ENCODE measurements around the gene ATAT1. TPM values are rescaled to one million over a fixed set of nuclear protein-coding genes. Genes with fewer than 3 reads are reported as not detected.

The ATAT1 gene
- total and polyA plus RNA-seq, 7 donors: 1.9 to 5.2 (median 3.0) TPM

- no peaks in the 10 kb centered on the region for H3K9me3 ChIP-seq
- no peaks in the 10 kb centered on the region for H3K27me3 ChIP-seq (ENCODE audit: insufficient read depth in 3 of 3, low read length in 2 of 3)
- intact Hi-C loops (cut with DNase I): loop anchor here in 1 of 2 donors (2.0 to 10.0 kb wide), 2 partner anchors 35 to 399 kb away; partner anchors contain the start of gene TUBB
- TF ChIP-seq CTCF (IDR thresholded peaks at IDR 0.05): no peak
- peaks cover 36% of the 10 kb centered on the region for H3K4me1 ChIP-seq
- peak within 1 kb of the TSS; percentile 91 for H3K27ac ChIP-seq
- 4 to 8% (median 8%) methylated on average over 23 to 41 of the region's 41 CpGs for WGBS, 3 donors
- ATAC-seq (peak; percentile 34 to 60 (median 52)), DNase-seq (peak; percentile 87 to 90)
- H3K36me3 ChIP-seq (ENCODE audit: insufficient read depth in 1 of 2, low read depth in 1 of 2): peaks cover 0 to 11% of the 10 kb centered on the region in 2 donors
- H3K4me3 ChIP-seq: peak within 1 kb of the TSS; percentile 85
These were observed 59.6 kb downstream of the ATAT1 start, which contains the start of gene PPP1R18 for GRCh38 chr6:30686009-30686907. Gene PPP1R18 (minus strand): TSS chr6:30686645. CDS start chr6:30686018, 627 bp downstream.

GRCh38 chr6:30686908-30687658 lies 60.4 kb downstream of the ATAT1 start:
- 1 to 2% (median 2%) methylated on average over 36 to 52 of the region's 52 CpGs for WGBS, 3 donors
- ATAC-seq (peak; percentile 77 to 82 (median 80)), DNase-seq (peak; percentile 97 to 99)
- no peak for TF ChIP-seq CTCF (IDR thresholded peaks at IDR 0.05)
- Histone ChIP-seq H3K27ac (peak overlapping the region; percentile 91), H3K27me3 (ENCODE audit: insufficient read depth in 3 of 3, low read length in 2 of 3) (no peaks in the 10 kb centered on the region), H3K4me1 (peaks cover 35% of the 10 kb centered on the region), H3K9me3 (no peaks in the 10 kb centered on the region), H3K36me3 (ENCODE audit: insufficient read depth in 1 of 2, low read depth in 1 of 2) (peaks cover 0 to 7% of the 10 kb centered on the region in 2 donors), H3K4me3 (peak overlapping the region; percentile 85)
- intact Hi-C loops (cut with DNase I): loop anchor here in 1 of 2 donors (2.0 to 10.0 kb wide), 2 partner anchors 34 to 398 kb away; partner anchors contain the start of gene TUBB

- Histone ChIP-seq H3K27ac (peak overlapping the region; percentile 91), H3K4me3 (peak overlapping the region; percentile 85), H3K9me3 (no peaks in the 10 kb centered on the region), H3K4me1 (peaks cover 29% of the 10 kb centered on the region), H3K36me3 (ENCODE audit: insufficient read depth in 1 of 2, low read depth in 1 of 2) (peaks cover 0 to 7% of the 10 kb centered on the region in 2 donors), H3K27me3 (ENCODE audit: insufficient read depth in 3 of 3, low read length in 2 of 3) (no peaks in the 10 kb centered on the region)
- WGBS, 3 donors: 16 to 18% (median 16%) methylated on average over 21 to 22 of the region's 22 CpGs
- no peak for TF ChIP-seq CTCF (IDR thresholded peaks at IDR 0.05)
- intact Hi-C loops (cut with DNase I): loop anchor here in 1 of 2 donors (2.0 to 10.0 kb wide), 2 partner anchors 33 to 397 kb away; partner anchors contain the start of gene TUBB
- DNase-seq (peak; percentile 49 to 71), ATAC-seq (no peak)
These were observed 61.2 kb downstream of the ATAT1 start for GRCh38 chr6:30687659-30688431.

- 78 to 82% (median 81%) methylated on average over 9 of the region's 9 CpGs for WGBS, 3 donors
- H3K9me3 ChIP-seq: no peaks in the 10 kb centered on the region
- DNase-seq: no peak
- no peak for ATAC-seq
- H3K4me1 ChIP-seq: peaks cover 27% of the 10 kb centered on the region
- TF ChIP-seq CTCF (IDR thresholded peaks at IDR 0.05): no peak
- intact Hi-C loops (cut with DNase I): loop anchor here in 1 of 2 donors (10.0 kb wide), 1 partner anchor 396 kb away; no protein-coding TSS in a partner anchor
- H3K27ac ChIP-seq: peak overlapping the region; percentile 91
- peaks cover 0 to 7% of the 10 kb centered on the region in 2 donors for H3K36me3 ChIP-seq (ENCODE audit: insufficient read depth in 1 of 2, low read depth in 1 of 2)
- no peaks in the 10 kb centered on the region for H3K27me3 ChIP-seq (ENCODE audit: insufficient read depth in 3 of 3, low read length in 2 of 3)
- H3K4me3 ChIP-seq: peak overlapping the region; percentile 85
These were observed 61.9 kb downstream of the ATAT1 start for GRCh38 chr6:30688569-30688968.
